HG03280 (cell line): Measurements from ENCODE around the gene EZR.

Experiments
- ATAC-seq: cut with Tn5 transposase; IDR thresholded peaks from one replicate; pipeline ENCODE4 v1.9.1; 2021; ENCODE audit warnings: mild to moderate bottlenecking, moderate library complexity; ENCODE audit not compliant: unreplicated experiment

EZR gene

GRCh38 chr6:158764183-158764849, 54.9 kb downstream of the EZR start:
- ATAC-seq: no peak

GRCh38 chr6:158763434-158764182, 55.6 kb downstream of the EZR start:
- no peak for ATAC-seq

GRCh38 chr6:158762787-158763433, 56.3 kb downstream of the EZR start:
- no peak for ATAC-seq

- ATAC-seq: no peak
Measured at GRCh38 chr6:158761746-158762145, 57.4 kb downstream of the EZR start.

- ATAC-seq: no peak
Measured at GRCh38 chr6:158760618-158761250, 58.4 kb downstream of the EZR start.

- ATAC-seq: no peak
Measured at GRCh38 chr6:158759966-158760617, 59.1 kb downstream of the EZR start.

GRCh38 chr6:158758941-158759479, 60.2 kb downstream of the EZR start:
- ATAC-seq: no peak

- no peak for ATAC-seq
Measured at GRCh38 chr6:158758451-158758860, 60.7 kb downstream of the EZR start.

GRCh38 chr6:158757753-158758090, 61.4 kb downstream of the EZR start:
- ATAC-seq: no peak

- no peak for ATAC-seq
Measured at GRCh38 chr6:158756977-158757752, 62.0 kb downstream of the EZR start.

GRCh38 chr6:158756126-158756525, 63.0 kb downstream of the EZR start:
- ATAC-seq: no peak

- ATAC-seq: no peak
Measured at GRCh38 chr6:158755636-158756035, 63.5 kb downstream of the EZR start.

- no peak for ATAC-seq
Measured at GRCh38 chr6:158754738-158755137, 64.4 kb downstream of the EZR start.

- ATAC-seq: no peak
Measured at GRCh38 chr6:158753811-158754210, 65.4 kb downstream of the EZR start.

GRCh38 chr6:158752613-158753012, 66.6 kb downstream of the EZR start:
- no peak for ATAC-seq

GRCh38 chr6:158751921-158752320, 67.2 kb downstream of the EZR start:
- no peak for ATAC-seq

GRCh38 chr6:158751224-158751623, 67.9 kb downstream of the EZR start:
- ATAC-seq: no peak

GRCh38 chr6:158744986-158745430, 74.2 kb downstream of the EZR start:
- no peak for ATAC-seq

GRCh38 chr6:158743033-158743651, 76.0 kb downstream of the EZR start:
- no peak for ATAC-seq

- ATAC-seq: no peak
Measured at GRCh38 chr6:158739673-158740072, 79.5 kb downstream of the EZR start.
